Common myeloid progenitor, CD34-positive (primary cell): ENCODE data around the gene ACAP1.
"Not testable (repeated sequence)": the region's sequence is repeated elsewhere in the genome, so short reads cannot be mapped to it uniquely, and the experiment has no call there.

ENCODE experiments used
- CTCF ChIA-PET: fragments of 350-600 bp; sonication (Branson Sonifier 250); formaldehyde crosslinking; loops from one replicate; lab custom pipeline; 2021; ENCODE audit warnings: antibody characterized with exemption; lab: Charles Lee
- POLR2A ChIA-PET: fragments of 350-600 bp; sonication (Branson Sonifier 250); formaldehyde crosslinking; loops from one replicate; lab custom pipeline; 2021; ENCODE audit warnings: antibody characterized with exemption; lab: Charles Lee
- DNase-seq, 3 donors: peaks; one replicate each; pipeline versions ENCODE4 v3.0.0 to v3.0.0-alpha.2; 2013
- H3K27ac ChIP-seq, 2 experiments: 1 replicate in 1 of 2; 2 replicates in 1 of 2; pipeline ENCODE4 v1.7.0; 2013; ENCODE audit warnings: inconsistent platforms in 2 of 2, low read length in 2 of 2, mild to moderate bottlenecking in 2 of 2, low read depth in 1 of 2, moderate library complexity in 1 of 2; ENCODE audit not compliant: severe bottlenecking in 2 of 2, insufficient read depth in 1 of 2, poor library complexity in 1 of 2
- H3K27me3 ChIP-seq, 5 experiments: replicated peaks in 2 of 5; 1 replicate in 3 of 5; 2 replicates in 2 of 5; pipeline versions ENCODE4 v1.6.1 to v1.7.0; 2013; ENCODE audit warnings: low read length in 4 of 5, mild to moderate bottlenecking in 2 of 5, moderate library complexity in 2 of 5, inconsistent platforms in 1 of 5; ENCODE audit not compliant: insufficient read depth in 5 of 5, control insufficient read depth in 4 of 5
- H3K36me3 ChIP-seq, 4 experiments: 1 replicate in 2 of 4; 2 replicates in 2 of 4; pipeline versions ENCODE4 v1.6.1 to v1.7.0; 2013; ENCODE audit warnings: low read length in 3 of 4, control low read depth in 1 of 4, mild to moderate bottlenecking in 1 of 4; ENCODE audit not compliant: control insufficient read depth in 4 of 4, insufficient read depth in 4 of 4
- H3K4me1 ChIP-seq, 4 experiments: 1 replicate in 3 of 4; 2 replicates in 1 of 4; pipeline versions ENCODE4 v1.6.1 to v1.7.1; 2013; ENCODE audit warnings: low read length in 3 of 4, mild to moderate bottlenecking in 3 of 4, control low read depth in 1 of 4, inconsistent platforms in 1 of 4, moderate library complexity in 1 of 4; ENCODE audit not compliant: control insufficient read depth in 4 of 4, insufficient read depth in 4 of 4; ENCODE audit errors: control extremely low read depth in 1 of 4
- H3K4me3 ChIP-seq, 7 experiments: 1 replicate in 4 of 7; 2 replicates in 3 of 7; pipeline versions ENCODE4 v1.5.1 to v1.7.0; 2013; ENCODE audit warnings: mild to moderate bottlenecking in 7 of 7, low read length in 6 of 7, moderate library complexity in 6 of 7, inconsistent platforms in 2 of 7, low read depth in 2 of 7, control low read depth in 1 of 7; ENCODE audit not compliant: insufficient read depth in 4 of 7, control insufficient read depth in 1 of 7; ENCODE audit errors: extremely low read depth in 1 of 7
- H3K9me3 ChIP-seq, 5 experiments: 1 replicate in 4 of 5; 2 replicates in 1 of 5; pipeline versions ENCODE4 v1.6.1 to v1.7.1; 2013; ENCODE audit warnings: low read length in 4 of 5, mild to moderate bottlenecking in 2 of 5, inconsistent platforms in 1 of 5, low read depth in 1 of 5, moderate library complexity in 1 of 5; ENCODE audit not compliant: control insufficient read depth in 4 of 5, insufficient read depth in 2 of 5; ENCODE audit errors: control extremely low read depth in 1 of 5
- WGBS: methylation state at CpG from one replicate; pipeline ENCODE4 v1.1.5; 2013; ENCODE audit not compliant: insufficient coverage; 5-methylcytosine and 5-hydroxymethylcytosine counted together

The ACAP1 gene

DNA sequence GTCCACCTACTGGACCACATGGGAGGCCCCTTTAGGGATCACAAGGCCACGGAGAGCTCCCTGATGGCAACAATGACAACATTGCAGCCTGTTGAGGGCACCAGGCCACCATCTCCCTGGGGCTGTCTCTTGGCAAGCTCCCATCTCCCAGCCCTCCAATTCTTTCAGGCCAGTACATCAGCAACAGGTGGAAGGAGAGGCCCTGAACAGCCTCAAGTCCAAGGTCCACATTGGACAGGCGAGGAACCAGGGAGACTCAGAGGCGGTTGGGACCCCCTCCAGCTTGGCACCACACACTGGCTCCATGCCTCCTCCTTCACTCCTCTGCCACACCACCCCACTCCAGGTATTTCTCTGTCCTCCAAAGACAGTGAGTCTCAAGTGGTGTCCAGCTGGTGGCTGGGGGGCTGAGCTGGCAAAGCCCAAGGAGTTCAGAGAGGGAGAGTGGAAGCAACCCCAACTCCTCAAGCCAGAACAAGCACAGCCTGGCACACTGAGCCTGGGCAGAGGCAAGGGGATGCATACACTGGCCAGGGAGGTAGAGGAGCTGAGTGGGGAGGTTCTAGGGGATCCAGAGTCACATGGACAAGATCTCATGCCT lies 1.3 kb upstream of the ACAP1 start:
- POLR2A ChIA-PET: no interaction called here
- H3K9me3 ChIP-seq: no peaks in the 10 kb centered on the region
- peaks cover 0 to 17% (median 7%) of the 10 kb centered on the region in 4 experiments for H3K36me3 ChIP-seq
- H3K4me3 ChIP-seq: peak overlapping the region in 1 of 7 experiments; percentile 83
- H3K4me1 ChIP-seq: peaks cover 12 to 58% (median 53%) of the 10 kb centered on the region in 4 experiments
- no peak for DNase-seq
- CTCF ChIA-PET: interaction anchor here (1.3 to 18.5 kb wide), 4 partner anchors 9 to 14 kb away, joined by 6 to 314 read pairs (median 32); partner anchors contain the start of gene NEURL4
- no peaks in the 10 kb centered on the region for H3K27me3 ChIP-seq
- WGBS: 95% methylated on average over 2 of the region's 3 CpGs
- H3K27ac ChIP-seq: peak overlapping the region in 1 of 2 experiments; percentile 79

DNA sequence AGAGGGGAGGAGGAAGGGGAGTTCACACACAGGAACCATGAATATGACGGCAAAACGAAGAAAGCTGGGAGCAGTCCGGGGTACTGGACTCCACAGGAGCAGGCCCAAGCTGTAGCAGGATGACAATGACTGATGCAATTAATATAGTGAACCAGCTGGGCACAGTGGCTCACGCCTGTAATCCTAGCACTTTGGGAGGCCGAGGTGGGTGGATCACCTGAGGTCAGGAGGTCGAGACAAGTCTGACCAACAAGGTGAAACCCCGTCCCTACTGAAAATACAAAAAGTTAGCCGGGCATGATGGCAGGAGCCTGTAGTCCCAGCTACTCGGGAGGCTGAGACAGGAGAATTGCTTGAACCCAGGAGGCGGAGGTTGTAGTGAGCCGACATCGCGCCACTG lies 564 bp upstream of the ACAP1 start:
- DNase-seq, H3K27me3 ChIP-seq, H3K9me3 ChIP-seq: not testable (repeated sequence)
- 87% methylated on average over 10 of the region's 13 CpGs for WGBS
- peaks cover 12 to 52% (median 46%) of the 10 kb centered on the region in 4 experiments for H3K4me1 ChIP-seq
- peak overlapping the region in 6 of 7 experiments; percentile 67 to 83 (median 78) for H3K4me3 ChIP-seq
- peak overlapping the region in 1 of 2 experiments; percentile 79 for H3K27ac ChIP-seq
- H3K36me3 ChIP-seq: peaks cover 2 to 21% (median 10%) of the 10 kb centered on the region in 4 experiments
- ChIA-PET POLR2A (interaction anchor here (0.9 to 1.2 kb wide), 3 partner anchors 16 to 115 kb away, joined by 3 to 4 read pairs (median 3); no protein-coding TSS in a partner anchor), CTCF (interaction anchor here (0.6 to 18.5 kb wide), 10 partner anchors 10 to 115 kb away, joined by 3 to 314 read pairs (median 8); partner anchors contain the start of genes ACADVL, DLG4 and NEURL4)

DNA sequence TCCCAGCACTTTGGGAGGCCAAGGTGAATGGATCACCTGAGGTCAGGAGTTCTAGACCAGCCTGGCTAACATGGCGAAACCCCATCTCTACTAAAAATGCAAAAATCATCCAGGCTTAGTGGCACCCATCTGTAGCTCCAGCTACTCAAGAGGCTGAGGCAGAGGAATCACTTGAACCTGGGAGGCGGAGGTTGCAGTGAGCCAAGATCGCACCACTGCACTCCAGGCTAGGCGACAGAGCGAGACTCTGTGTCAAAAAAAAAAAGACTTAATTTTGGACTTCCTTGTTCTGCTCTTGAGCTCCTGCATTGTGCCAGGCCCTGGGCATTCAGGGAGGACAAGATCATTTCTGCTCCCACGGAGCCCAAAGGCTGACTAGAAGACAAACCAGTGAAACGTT lies 1.3 kb downstream of the ACAP1 start:
- H3K27me3 ChIP-seq, POLR2A ChIA-PET, DNase-seq, H3K9me3 ChIP-seq: not testable (repeated sequence)
- CTCF ChIA-PET: interaction anchor here (0.7 to 18.5 kb wide), 9 partner anchors 8 to 123 kb away, joined by 3 to 314 read pairs (median 8); partner anchors contain the start of gene NEURL4
- Histone ChIP-seq H3K36me3 (peaks cover 5 to 34% (median 20%) of the 10 kb centered on the region in 4 experiments), H3K4me1 (peaks cover 9 to 40% (median 34%) of the 10 kb centered on the region in 4 experiments), H3K4me3 (peak overlapping the region in 6 of 7 experiments; percentile 67 to 83 (median 78)), H3K27ac (peak overlapping the region in 1 of 2 experiments; percentile 79)
- 27% methylated on average over 6 of the region's 7 CpGs for WGBS

DNA sequence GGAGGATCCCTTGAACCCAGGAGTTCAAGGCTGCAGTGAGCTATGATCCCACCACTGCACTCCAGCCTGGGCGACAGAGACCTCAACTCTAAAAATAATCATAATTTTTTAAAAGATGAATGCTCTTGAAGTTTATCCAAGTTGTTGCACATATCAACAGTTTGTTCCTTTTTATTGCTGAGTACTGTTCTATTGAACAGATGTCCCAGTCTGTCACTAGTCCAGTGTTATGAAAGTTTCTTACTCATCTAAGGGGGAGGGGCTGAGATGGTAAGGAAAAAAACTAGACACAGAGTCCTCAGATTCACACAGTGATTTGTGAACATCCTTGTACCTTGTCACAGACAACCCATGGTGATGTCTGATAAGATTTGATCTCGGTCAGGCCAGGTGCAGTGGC lies 3.9 kb downstream of the ACAP1 start:
- 100% methylated on average over 1 of the region's 2 CpGs for WGBS
- Histone ChIP-seq H3K36me3 (peaks cover 5 to 57% (median 42%) of the 10 kb centered on the region in 4 experiments), H3K4me1 (peaks cover 9 to 32% (median 29%) of the 10 kb centered on the region in 4 experiments), H3K27ac (no peak overlapping the region), H3K4me3 (no peak overlapping the region), H3K27me3 (no peaks in the 10 kb centered on the region), H3K9me3 (no peaks in the 10 kb centered on the region)
- DNase-seq: no peak
- CTCF ChIA-PET: interaction anchor here (1.2 to 18.5 kb wide), 4 partner anchors 9 to 49 kb away, joined by 3 to 314 read pairs (median 24); partner anchors contain the start of gene NEURL4
- POLR2A ChIA-PET: no interaction called here

DNA sequence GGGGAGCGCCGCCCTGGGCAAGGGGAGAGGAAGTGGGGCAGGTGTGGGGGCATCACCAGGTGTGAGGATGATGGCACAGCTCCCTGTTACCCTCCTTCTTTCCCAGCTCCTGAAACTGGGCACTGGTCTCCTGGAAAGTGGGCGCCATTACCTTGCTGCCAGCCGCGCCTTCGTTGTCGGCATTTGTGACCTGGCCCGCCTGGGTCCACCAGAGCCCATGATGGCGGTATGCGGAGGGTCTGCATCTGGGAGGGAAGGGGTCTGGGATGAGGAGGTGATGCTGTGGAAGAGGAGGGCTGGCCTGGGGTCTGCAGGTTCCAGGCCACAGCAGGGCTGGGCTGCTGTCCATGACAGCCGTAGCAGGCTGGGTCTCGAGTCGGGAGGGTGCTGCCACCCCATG lies 5.5 kb downstream of the ACAP1 start:
- no peak for DNase-seq
- Histone ChIP-seq H3K27me3 (no peaks in the 10 kb centered on the region), H3K4me1 (peaks cover 5 to 16% (median 13%) of the 10 kb centered on the region in 4 experiments), H3K4me3 (no peak overlapping the region), H3K27ac (no peak overlapping the region), H3K36me3 (peaks cover 11 to 73% (median 51%) of the 10 kb centered on the region in 4 experiments), H3K9me3 (no peaks in the 10 kb centered on the region)
- ChIA-PET POLR2A (no interaction called here), CTCF (interaction anchor here (18.5 kb wide), 1 partner anchor 16 kb away, joined by 314 read pairs; the partner anchor contains the start of gene NEURL4)
- 100% methylated on average over 5 of the region's 13 CpGs for WGBS

DNA sequence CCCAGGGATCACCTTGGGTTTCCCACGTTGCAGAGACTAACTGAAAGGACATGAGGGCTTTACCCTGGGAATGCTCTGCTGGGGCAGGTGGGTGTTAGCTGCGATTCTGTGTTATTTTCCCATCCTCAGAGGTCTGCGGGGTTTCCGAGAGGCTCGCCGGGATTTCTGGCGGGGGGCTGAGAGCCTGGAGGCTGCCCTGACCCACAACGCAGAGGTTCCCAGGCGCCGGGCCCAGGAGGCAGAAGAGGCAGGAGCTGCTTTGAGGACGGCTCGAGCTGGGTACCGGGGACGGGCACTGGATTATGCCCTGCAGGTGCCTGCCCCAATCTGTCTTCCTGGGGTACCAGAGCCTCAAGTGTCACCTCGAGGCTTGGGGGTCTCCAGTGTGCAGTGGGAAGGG lies 6.9 kb downstream of the ACAP1 start:
- Histone ChIP-seq H3K9me3 (no peaks in the 10 kb centered on the region), H3K27me3 (no peaks in the 10 kb centered on the region), H3K36me3 (peaks cover 14 to 83% (median 61%) of the 10 kb centered on the region in 4 experiments), H3K4me3 (no peak overlapping the region), H3K27ac (no peak overlapping the region), H3K4me1 (peaks cover 0 to 2% (median under 1%) of the 10 kb centered on the region in 4 experiments)
- WGBS: 90% methylated on average over 9 of the region's 15 CpGs
- DNase-seq: no peak
- ChIA-PET CTCF (interaction anchor here (1.2 to 18.5 kb wide), 4 partner anchors 9 to 83 kb away, joined by 3 to 314 read pairs (median 6); partner anchors contain the start of gene NEURL4), POLR2A (interaction anchor here (0.7 kb wide), 1 partner anchor 498 kb away, joined by 3 read pairs; no protein-coding TSS in a partner anchor)
